Measurements from ENCODE around the gene C17orf107.

Gene C17orf107

GRCh38 chr17:4948166-4948930 is 49.0 kb downstream of the C17orf107 start, which contains the start of gene PFN1:
Gene PFN1 (minus strand): TSS chr17:4948530. CDS start chr17:4948394, 136 bp downstream.
- peak within 1 kb of the TSS; percentile 98 for H3K4me3 ChIP-seq (ENCODE audit: low read depth, low read length)

GRCh38 chr17:4948931-4949320 is 49.6 kb downstream of the C17orf107 start:
- H3K4me3 ChIP-seq (ENCODE audit: low read depth, low read length): peak overlapping the region; percentile 98

GRCh38 chr17:4949321-4950074 is 50.2 kb downstream of the C17orf107 start:
- peak overlapping the region; percentile 98 for H3K4me3 ChIP-seq (ENCODE audit: low read depth, low read length)

GRCh38 chr17:4950075-4950745 is 50.9 kb downstream of the C17orf107 start:
- peak overlapping the region; percentile 67 for H3K4me3 ChIP-seq (ENCODE audit: low read depth, low read length)

- H3K4me3 ChIP-seq (ENCODE audit: low read depth, low read length): peak within 1 kb of the TSS; percentile 67
Measured at GRCh38 chr17:4950746-4951204, 51.4 kb downstream of the C17orf107 start, which contains the start of gene ENO3. Gene ENO3 (plus strand): TSS chr17:4951119. CDS start chr17:4951830, 711 bp downstream.

- H3K4me3 ChIP-seq (ENCODE audit: low read depth, low read length): no peak overlapping the region
Measured at GRCh38 chr17:4951486-4951885, 52.1 kb downstream of the C17orf107 start.
